CMK (cell line): ENCODE data around the gene UBE3D.
"Not testable (repeated sequence)": the region's sequence is repeated elsewhere in the genome, so short reads cannot be mapped to it uniquely, and the experiment has no call there.

Experiments used
- DNase-seq: peaks from one replicate; pipeline ENCODE4 v3.0.0-alpha.2; 2010; ENCODE audit warnings: low read depth

Gene UBE3D

GRCh38 chr6:82910395-82910794 lies 155.2 kb downstream of the UBE3D start:
- no peak for DNase-seq

- no peak for DNase-seq
Observed at GRCh38 chr6:82909551-82909950, 156.1 kb downstream of the UBE3D start.

GRCh38 chr6:82908661-82909060 lies 157.0 kb downstream of the UBE3D start:
- no peak for DNase-seq

GRCh38 chr6:82906951-82907350 lies 158.7 kb downstream of the UBE3D start:
- DNase-seq: no peak

- no peak for DNase-seq
Observed at GRCh38 chr6:82906489-82906888, 159.2 kb downstream of the UBE3D start.

GRCh38 chr6:82904860-82905259 lies 160.8 kb downstream of the UBE3D start:
- DNase-seq: no peak

GRCh38 chr6:82904257-82904656 lies 161.4 kb downstream of the UBE3D start:
- DNase-seq: no peak

GRCh38 chr6:82902290-82902689 lies 163.4 kb downstream of the UBE3D start:
- no peak for DNase-seq

- no peak for DNase-seq
Observed at GRCh38 chr6:82894653-82895259, 170.9 kb downstream of the UBE3D start.

GRCh38 chr6:82893889-82894652 lies 171.6 kb downstream of the UBE3D start:
- DNase-seq: no peak

- DNase-seq: not testable (repeated sequence)
Observed at GRCh38 chr6:82891503-82891902, 174.1 kb downstream of the UBE3D start.

- DNase-seq: no peak
Observed at GRCh38 chr6:82891076-82891475, 174.6 kb downstream of the UBE3D start.

GRCh38 chr6:82890240-82890639 lies 175.4 kb downstream of the UBE3D start:
- DNase-seq: no peak

GRCh38 chr6:82889143-82889542 lies 176.5 kb downstream of the UBE3D start:
- DNase-seq: no peak

GRCh38 chr6:82882363-82883023 lies 183.1 kb downstream of the UBE3D start:
- no peak for DNase-seq

- no peak for DNase-seq
Observed at GRCh38 chr6:82881519-82881918, 184.1 kb downstream of the UBE3D start.

- no peak for DNase-seq
Observed at GRCh38 chr6:82878812-82879211, 186.8 kb downstream of the UBE3D start.

- DNase-seq: no peak
Observed at GRCh38 chr6:82877213-82878195, 188.1 kb downstream of the UBE3D start.

GRCh38 chr6:82875573-82876185 lies 190.0 kb downstream of the UBE3D start:
- DNase-seq: no peak

- DNase-seq: no peak
Observed at GRCh38 chr6:82874867-82875266, 190.8 kb downstream of the UBE3D start.

- no peak for DNase-seq
Observed at GRCh38 chr6:82872185-82872584, 193.5 kb downstream of the UBE3D start.
